Measurements from ENCODE around the gene PNPLA7. TPM values are rescaled to one million over a fixed set of nuclear protein-coding genes. Genes with fewer than 3 reads are reported as not detected.
"Not testable (repeated sequence)": the region's sequence is repeated elsewhere in the genome, so short reads cannot be mapped to it uniquely, and the experiment has no call there.

The PNPLA7 gene
- total and polyA plus RNA-seq, 10 donors: 5.1 to 22.7 (median 10.7) TPM

DNA sequence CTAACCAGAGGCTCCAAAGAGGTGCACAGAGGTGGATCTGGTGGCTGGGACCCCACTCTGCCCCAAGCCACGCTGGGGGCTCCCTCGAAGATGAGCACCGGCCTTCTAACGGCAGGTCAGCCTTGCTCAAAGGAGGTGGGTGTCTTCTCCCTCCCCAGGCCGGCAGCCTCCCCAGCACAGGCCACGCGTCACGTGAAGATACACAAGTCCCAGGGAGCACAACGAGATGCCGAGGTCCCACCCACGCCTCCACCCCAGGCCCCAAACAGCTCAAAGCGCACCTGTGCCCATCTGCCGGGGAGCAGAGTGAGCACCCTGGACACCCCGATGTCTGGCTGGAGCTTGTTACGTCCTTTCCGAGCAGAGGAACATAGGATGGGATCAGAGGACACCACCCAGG lies 12.1 kb downstream of the PNPLA7 start:
- 92 to 98% (median 95%) methylated on average over 16 of the region's 16 CpGs for WGBS, 5 donors
- DNase-seq: no peak
- Histone ChIP-seq H3K4me3 (no peak overlapping the region), H3K27ac (no peak overlapping the region), H3K27me3 (replicated peaks in 1 of 7) (no peaks in the 10 kb centered on the region), H3K36me3 (peaks cover 0 to 42% (median 5%) of the 10 kb centered on the region in 6 donors), H3K9me3 (peaks cover 0 to 7% (median 0%) of the 10 kb centered on the region in 8 donors), H3K4me1 (peaks cover 6 to 31% (median 10%) of the 10 kb centered on the region in 6 donors)
- TF ChIP-seq POLR2A (IDR thresholded peaks at IDR 0.05): no peak
- TF ChIP-seq CTCF (IDR thresholded peaks at IDR 0.05 in 8 of 11, conservative IDR thresholded peaks at IDR 0.05 in 3 of 11): no peak
- no peak for TF ChIP-seq POLR2AphosphoS5 (IDR thresholded peaks at IDR 0.05)
- intact Hi-C loops (cut with DNase I; ENCODE audit: low total_unique reads): no loop called here

DNA sequence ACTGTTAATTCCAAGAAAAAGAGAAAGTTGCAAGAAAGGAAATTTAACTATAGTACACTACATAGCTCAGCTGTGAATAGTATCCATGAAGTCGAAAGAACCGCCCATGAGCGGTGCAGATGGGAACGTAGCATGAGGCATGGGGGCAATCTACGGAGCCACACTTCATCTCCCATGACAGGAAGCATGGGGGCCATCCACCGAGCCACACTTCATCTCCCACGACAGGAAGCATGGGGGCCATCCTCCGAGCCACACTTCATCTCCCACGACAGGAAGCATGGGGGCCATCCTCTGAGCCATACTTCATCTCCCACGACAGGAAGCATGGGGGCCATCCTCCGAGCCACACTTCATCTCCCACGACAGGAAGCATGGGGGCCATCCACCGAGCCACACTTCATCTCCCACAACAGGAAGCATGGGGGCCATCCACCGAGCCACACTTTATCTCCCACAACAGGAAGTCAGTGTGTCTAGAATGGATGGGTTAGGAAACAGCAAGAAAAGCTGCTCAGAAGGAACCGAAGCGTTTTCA lies 13.5 kb downstream of the PNPLA7 start:
- H3K27me3 ChIP-seq (replicated peaks in 1 of 7); DNase-seq; H3K4me3 ChIP-seq; intact Hi-C loops (cut with DNase I; ENCODE audit: low total_unique reads); H3K9me3 ChIP-seq: not testable (repeated sequence)
- H3K4me1 ChIP-seq: peaks cover 6 to 31% (median 10%) of the 10 kb centered on the region in 6 donors
- peaks cover 0 to 28% (median 0%) of the 10 kb centered on the region in 6 donors for H3K36me3 ChIP-seq
- peak overlapping the region in 5 of 8 donors; percentile 6 to 63 (median 35) for H3K27ac ChIP-seq
- WGBS, 5 donors: 19 to 29% (median 24%) methylated on average over 16 of the region's 16 CpGs

- Histone ChIP-seq H3K9me3 (peaks cover 0 to 7% (median 0%) of the 10 kb centered on the region in 8 donors), H3K4me1 (peaks cover 6 to 31% (median 10%) of the 10 kb centered on the region in 6 donors), H3K27ac (no peak overlapping the region), H3K36me3 (peaks cover 0 to 12% (median 0%) of the 10 kb centered on the region in 6 donors), H3K27me3 (replicated peaks in 1 of 7) (no peaks in the 10 kb centered on the region), H3K4me3 (no peak overlapping the region)
- intact Hi-C loops (cut with DNase I; ENCODE audit: low total_unique reads): no loop called here
- no peak for DNase-seq
- TF ChIP-seq CTCF (IDR thresholded peaks at IDR 0.05 in 8 of 11, conservative IDR thresholded peaks at IDR 0.05 in 3 of 11): peak in 1 of 11 experiments; percentile 2
- no peak for TF ChIP-seq POLR2A (IDR thresholded peaks at IDR 0.05)
Observed at GRCh38 chr9:137535120-137535428, 15.1 kb downstream of the PNPLA7 start.

GRCh38 chr9:137534256-137535119 lies 15.7 kb downstream of the PNPLA7 start:
- intact Hi-C loops (cut with DNase I; ENCODE audit: low total_unique reads): no loop called here
- no peak for DNase-seq
- no peaks in the 10 kb centered on the region for H3K27me3 ChIP-seq (replicated peaks in 1 of 7)
- TF ChIP-seq CTCF (IDR thresholded peaks at IDR 0.05 in 8 of 11, conservative IDR thresholded peaks at IDR 0.05 in 3 of 11) (peak in 9 of 11 experiments; percentile 6 to 61 (median 46)), POLR2AphosphoS5 (IDR thresholded peaks at IDR 0.05) (no peak)
- no peak overlapping the region for H3K4me3 ChIP-seq
- H3K4me1 ChIP-seq: peaks cover 6 to 31% (median 10%) of the 10 kb centered on the region in 6 donors
- no peak overlapping the region for H3K27ac ChIP-seq
- peaks cover 0 to 7% (median 0%) of the 10 kb centered on the region in 6 donors for H3K36me3 ChIP-seq
- 48 to 57% (median 51%) methylated on average over 19 of the region's 19 CpGs for WGBS, 5 donors
- H3K9me3 ChIP-seq: peaks cover 0 to 7% (median 0%) of the 10 kb centered on the region in 8 donors

GRCh38 chr9:137532891-137533468 lies 17.2 kb downstream of the PNPLA7 start:
- H3K9me3 ChIP-seq; intact Hi-C loops (cut with DNase I; ENCODE audit: low total_unique reads); H3K36me3 ChIP-seq; H3K27me3 ChIP-seq (replicated peaks in 1 of 7); H3K4me3 ChIP-seq; H3K27ac ChIP-seq; DNase-seq: not testable (repeated sequence)
- 83 to 95% (median 93%) methylated on average over 10 of the region's 10 CpGs for WGBS, 5 donors
- H3K4me1 ChIP-seq: peaks cover 6 to 31% (median 10%) of the 10 kb centered on the region in 6 donors

Data from spleen (tissue), 11 donors.